Measurements from ENCODE around the gene CCNA2. TPM values are rescaled to one million over a fixed set of nuclear protein-coding genes. Genes with fewer than 3 reads are reported as not detected.

Gene CCNA2
- total RNA-seq, 1 donor from 2014 or later = 3.2 TPM

GRCh38 chr4:121784401-121784800 lies 39.3 kb downstream of the CCNA2 start:
- DNase-seq (ENCODE audit: low spot score) = no peak
- ATAC-seq = no peak
- intact Hi-C loops (cut with DNase I) = no loop called here

GRCh38 chr4:121783210-121783609 lies 40.5 kb downstream of the CCNA2 start:
- DNase-seq (ENCODE audit: low spot score) = no peak
- intact Hi-C loops (cut with DNase I) = no loop called here
- no peak for ATAC-seq

- intact Hi-C loops (cut with DNase I) = no loop called here
- DNase-seq (ENCODE audit: low spot score) (no peak), ATAC-seq (no peak)
Observed at GRCh38 chr4:121778991-121779628, 44.6 kb downstream of the CCNA2 start.

GRCh38 chr4:121777625-121778024 lies 46.1 kb downstream of the CCNA2 start:
- ATAC-seq (no peak), DNase-seq (ENCODE audit: low spot score) (no peak)
- intact Hi-C loops (cut with DNase I) = no loop called here

- intact Hi-C loops (cut with DNase I) = no loop called here
- DNase-seq (ENCODE audit: low spot score) (no peak), ATAC-seq (no peak)
Observed at GRCh38 chr4:121776610-121777401, 46.9 kb downstream of the CCNA2 start.

GRCh38 chr4:121773883-121774282 lies 49.8 kb downstream of the CCNA2 start:
- intact Hi-C loops (cut with DNase I) = no loop called here
- no peak for ATAC-seq
- no peak for DNase-seq (ENCODE audit: low spot score)

- intact Hi-C loops (cut with DNase I) = no loop called here
- ATAC-seq (no peak), DNase-seq (ENCODE audit: low spot score) (no peak)
Observed at GRCh38 chr4:121771869-121772268, 51.8 kb downstream of the CCNA2 start.

GRCh38 chr4:121769341-121769740 lies 54.3 kb downstream of the CCNA2 start:
- intact Hi-C loops (cut with DNase I) = no loop called here
- DNase-seq (ENCODE audit: low spot score) (no peak), ATAC-seq (no peak)

- intact Hi-C loops (cut with DNase I) = no loop called here
- ATAC-seq = no peak
- DNase-seq (ENCODE audit: low spot score) = no peak
Observed at GRCh38 chr4:121767166-121767565, 56.5 kb downstream of the CCNA2 start.

Other genes with a start within 250 kb of the CCNA2 start
- gene ANXA5, start 126.9 kb downstream of the CCNA2 start, total RNA-seq = 280 TPM
- gene SMIM43, start 58.7 kb downstream of the CCNA2 start, total RNA-seq = 3.7 TPM
- 24.1 TPM for gene EXOSC9, start 22.6 kb downstream of the CCNA2 start, total RNA-seq
- 24.1 TPM for gene BBS7, start 46.6 kb upstream of the CCNA2 start, total RNA-seq
- 0.98 TPM for gene TRPC3, start 128.2 kb upstream of the CCNA2 start, total RNA-seq